ENCODE results near the gene ZNF516.

- TF ChIP-seq POLR2A (IDR thresholded peaks at IDR 0.05; ENCODE audit: low read depth, low read length) (no peak), POLR2AphosphoS5 (IDR thresholded peaks at IDR 0.05; ENCODE audit: low read depth, low read length) (no peak)
Observed at GRCh38 chr18:76422838-76423237, 72.2 kb downstream of the ZNF516 start.

Measured in GM12892 (cell line).